Measurements from ENCODE around the gene KIF27.
"Not testable (repeated sequence)": the region's sequence is repeated elsewhere in the genome, so short reads cannot be mapped to it uniquely, and the experiment has no call there.

The KIF27 gene

GRCh38 chr9:83920927-83921707 lies at the start of gene KIF27:
TSS of gene KIF27 (minus strand) at chr9:83921432. CDS start at chr9:83915591, 5,841 bp downstream.
- DNase-seq (ENCODE audit: low read depth), result peak; percentile 96

- DNase-seq (ENCODE audit: low read depth), result no peak
Observed at GRCh38 chr9:83969602-83970001, 48.4 kb upstream of the KIF27 start.

GRCh38 chr9:83967073-83967472 lies 45.8 kb upstream of the KIF27 start:
- no peak for DNase-seq (ENCODE audit: low read depth)

- no peak for DNase-seq (ENCODE audit: low read depth)
Observed at GRCh38 chr9:83966209-83966582, 45.0 kb upstream of the KIF27 start.

GRCh38 chr9:83965350-83966208 lies 44.3 kb upstream of the KIF27 start:
- DNase-seq (ENCODE audit: low read depth), result no peak

DNA sequence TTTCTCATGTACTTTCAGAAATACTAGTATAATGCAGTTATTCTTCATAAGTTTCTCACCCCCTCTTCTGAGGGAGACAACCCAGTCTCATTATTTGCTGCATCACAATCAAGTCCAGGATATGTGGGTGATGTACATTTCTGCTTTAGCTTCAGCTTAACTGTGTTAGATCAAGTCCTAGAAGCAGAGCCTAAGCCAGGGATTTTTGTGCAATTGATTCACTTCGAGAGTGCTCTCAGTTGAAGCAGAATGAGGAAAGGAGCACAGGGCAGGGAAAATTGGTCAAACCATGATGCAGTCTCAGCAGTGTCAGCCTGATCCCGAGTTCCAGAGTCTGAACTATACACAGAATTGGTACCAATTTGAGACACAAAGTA lies 43.7 kb upstream of the KIF27 start:
- no peak for DNase-seq (ENCODE audit: low read depth)

- DNase-seq (ENCODE audit: low read depth), result no peak
Observed at GRCh38 chr9:83962165-83962564, 40.9 kb upstream of the KIF27 start.

DNA sequence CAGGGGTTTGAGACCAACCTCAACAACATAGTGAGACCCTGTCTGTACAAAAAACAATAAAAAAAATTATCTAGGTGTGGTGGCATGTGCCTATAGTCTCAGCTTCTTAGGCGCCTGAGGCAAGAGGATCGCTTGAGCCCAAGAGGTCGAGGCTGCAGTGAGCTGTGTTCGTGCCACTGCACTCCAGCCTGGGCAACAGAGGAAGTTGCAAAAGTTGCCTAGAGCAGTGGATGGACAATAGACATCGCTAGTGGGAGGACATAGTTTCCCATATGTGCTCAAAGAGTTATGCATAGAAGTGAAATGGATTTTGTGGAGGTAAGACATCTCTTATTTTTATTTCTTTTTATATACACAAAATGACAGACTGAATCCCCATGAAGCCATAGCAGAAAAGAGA lies 39.8 kb upstream of the KIF27 start:
- DNase-seq (ENCODE audit: low read depth), result no peak

DNA sequence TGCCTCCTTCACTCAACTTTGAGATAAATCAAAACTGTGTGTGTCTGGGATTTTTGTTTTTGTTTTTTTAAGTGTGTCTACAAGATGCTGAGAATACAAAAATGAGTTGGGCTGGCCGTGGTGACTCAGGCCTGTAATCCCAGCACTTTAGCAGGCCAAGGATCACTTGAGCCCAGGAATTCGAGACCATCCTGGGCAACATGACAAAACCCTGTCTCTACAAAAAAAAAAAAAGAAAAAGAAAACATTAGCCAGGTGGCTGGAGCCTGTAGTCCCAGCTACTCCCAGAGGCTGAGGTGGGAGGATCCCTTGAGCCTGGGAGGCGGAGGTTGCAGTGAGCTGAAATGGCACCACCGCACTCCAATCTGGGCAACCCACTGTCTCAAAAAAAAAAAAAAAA lies 37.8 kb upstream of the KIF27 start:
- no peak for DNase-seq (ENCODE audit: low read depth)

DNA sequence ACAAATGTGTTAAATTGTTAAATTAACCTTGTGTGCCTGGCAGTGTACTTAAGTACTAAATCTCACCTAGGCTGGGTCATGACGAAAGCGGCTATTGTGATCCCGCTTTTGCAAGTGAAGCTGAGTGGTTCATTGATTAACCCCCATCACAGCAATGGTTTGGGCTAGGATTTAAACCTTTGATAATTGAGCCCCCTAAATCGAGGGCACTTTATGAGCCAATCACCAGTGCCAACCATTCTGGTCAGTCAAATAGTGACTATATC lies 35.9 kb upstream of the KIF27 start:
- no peak for DNase-seq (ENCODE audit: low read depth)

DNA sequence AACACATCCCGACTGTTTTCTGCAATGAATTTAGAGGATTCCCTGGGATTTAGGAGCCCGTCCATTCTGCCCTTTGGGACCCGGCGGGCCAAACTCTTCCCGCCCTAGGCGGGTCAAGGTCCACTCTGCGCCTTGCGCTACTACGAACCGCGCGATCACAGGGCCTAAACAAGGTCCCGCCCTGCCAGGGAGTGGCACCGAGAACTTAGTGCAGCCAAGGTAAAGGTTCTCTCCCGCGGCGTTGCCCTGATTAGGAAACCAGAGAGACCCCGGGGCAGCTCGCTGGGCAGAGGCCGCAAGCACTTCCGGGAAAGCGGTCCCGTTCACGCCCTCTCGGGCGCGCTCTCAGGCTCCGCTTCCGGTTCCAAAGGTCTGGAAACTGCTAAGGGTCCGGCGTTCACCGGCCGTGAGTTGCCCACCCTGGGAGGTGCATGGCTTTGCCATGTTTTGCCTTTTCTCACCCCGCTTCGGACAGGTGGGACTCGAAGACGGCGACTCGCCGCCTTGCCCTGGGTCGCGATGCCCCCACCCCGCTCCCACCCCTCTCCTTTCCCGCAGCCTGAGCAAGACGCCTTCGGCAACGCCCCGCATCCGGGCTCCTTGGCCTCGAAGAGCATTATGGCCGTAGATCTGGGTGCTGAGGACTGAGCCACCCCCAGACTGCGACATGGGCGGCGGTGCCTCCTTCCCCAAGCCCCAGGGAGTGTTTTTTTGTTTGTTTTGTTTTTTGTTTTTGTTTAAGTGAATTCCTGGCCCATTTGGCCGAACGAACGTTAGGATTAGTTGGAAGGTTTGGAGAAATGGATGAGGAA lies 35.4 kb upstream of the KIF27 start:
- DNase-seq (ENCODE audit: low read depth), result peak; percentile 56

DNA sequence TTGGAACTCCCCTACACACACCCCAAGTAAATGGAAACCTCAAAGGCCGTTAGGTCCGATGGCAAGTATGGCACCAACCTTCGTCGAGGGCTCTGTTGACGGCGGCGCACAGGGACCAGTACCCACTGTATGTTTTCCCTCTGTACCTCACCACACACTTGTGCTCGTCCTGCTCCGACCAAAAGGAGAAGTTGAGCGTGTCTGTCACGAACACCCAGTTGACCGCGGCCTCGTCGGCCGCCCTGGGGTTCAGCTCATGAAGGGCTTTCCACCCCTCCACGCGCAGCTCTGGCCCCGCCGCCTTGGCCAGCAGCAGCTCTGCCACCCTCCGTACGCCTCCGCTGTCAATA lies 34.8 kb upstream of the KIF27 start:
- DNase-seq (ENCODE audit: low read depth), result peak; percentile 15

- DNase-seq (ENCODE audit: low read depth), result not testable (repeated sequence)
Observed at GRCh38 chr9:83948096-83948495, 26.9 kb upstream of the KIF27 start.

DNA sequence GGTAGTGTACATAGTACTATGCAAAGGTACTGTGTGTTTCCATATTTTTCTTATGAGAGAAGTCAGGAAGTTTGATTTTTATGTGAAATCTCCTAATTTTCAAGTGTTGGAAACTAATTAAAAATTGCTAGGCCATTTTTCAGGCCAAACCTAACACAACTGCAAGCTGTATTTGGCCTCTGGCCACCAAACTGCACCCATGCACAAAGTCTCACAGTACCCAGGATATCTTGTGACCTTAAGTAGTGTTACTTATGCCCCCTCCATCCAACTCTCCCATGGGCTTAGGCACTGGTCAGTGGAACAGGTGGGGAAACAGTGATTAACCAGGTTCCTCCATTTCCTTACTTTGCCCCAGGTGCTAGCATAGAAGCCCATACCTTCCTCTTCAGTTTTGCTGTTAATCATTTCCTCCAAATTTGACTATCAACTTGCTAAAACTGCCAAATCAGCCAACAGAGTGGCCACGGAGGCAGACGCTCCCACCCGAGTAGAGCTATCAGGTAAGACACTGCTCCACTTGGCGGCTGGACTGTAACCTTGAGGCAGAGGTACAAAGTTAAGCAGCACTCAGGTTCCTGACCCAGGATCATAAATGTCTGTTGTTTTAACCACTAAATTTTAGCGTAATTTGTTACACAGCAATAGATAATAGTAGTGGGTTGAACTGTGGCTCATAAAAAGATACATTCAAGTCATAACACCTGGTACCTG lies 19.5 kb upstream of the KIF27 start:
- DNase-seq (ENCODE audit: low read depth), result no peak

DNA sequence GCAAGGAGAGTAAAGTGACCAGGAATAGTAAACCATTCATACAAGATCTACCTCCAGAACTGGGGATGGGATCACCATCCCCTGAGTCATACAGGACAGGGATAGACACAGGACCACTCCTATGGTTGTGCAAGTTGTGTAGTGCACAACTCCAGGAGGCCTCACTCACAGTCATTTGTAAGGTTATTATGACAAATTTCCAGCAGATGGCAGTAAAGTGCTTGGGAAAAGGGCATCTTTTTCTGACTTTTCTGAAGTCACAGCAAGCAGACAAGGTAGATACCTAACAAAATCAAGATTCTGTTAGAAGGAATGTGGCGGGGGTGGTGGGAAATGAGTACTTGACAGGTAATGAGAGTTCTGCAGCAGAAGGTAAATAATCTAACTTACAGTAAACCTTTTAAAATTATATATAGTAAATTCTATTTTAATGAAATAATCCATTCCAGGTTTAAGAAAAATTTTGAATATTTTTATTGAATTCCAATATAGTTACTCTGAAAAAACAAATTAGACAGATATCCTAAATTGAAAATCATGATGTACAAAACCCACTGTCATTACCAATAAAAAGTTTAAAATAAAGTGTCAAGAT lies 16.7 kb upstream of the KIF27 start:
- peak; percentile 30 for DNase-seq (ENCODE audit: low read depth)

DNA sequence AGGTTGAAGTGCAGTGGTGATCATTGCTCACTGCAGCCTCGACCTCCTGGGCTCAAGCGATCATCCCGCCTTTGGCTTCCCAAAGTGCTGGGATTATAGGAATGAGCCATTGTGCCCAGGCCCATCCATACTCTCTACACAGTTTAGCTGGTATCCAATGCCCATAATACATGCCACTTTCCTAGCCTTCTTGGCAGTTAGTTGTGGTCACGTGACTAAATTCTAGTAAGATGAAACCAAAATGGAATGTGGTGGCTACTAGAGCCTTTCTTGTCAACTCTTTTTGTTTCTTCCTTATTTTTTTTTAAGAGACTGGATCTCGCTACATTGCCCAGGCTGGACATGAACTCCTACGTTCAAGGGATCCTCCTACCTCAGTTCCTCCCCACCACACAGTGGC lies 15.3 kb upstream of the KIF27 start:
- no peak for DNase-seq (ENCODE audit: low read depth)

DNA sequence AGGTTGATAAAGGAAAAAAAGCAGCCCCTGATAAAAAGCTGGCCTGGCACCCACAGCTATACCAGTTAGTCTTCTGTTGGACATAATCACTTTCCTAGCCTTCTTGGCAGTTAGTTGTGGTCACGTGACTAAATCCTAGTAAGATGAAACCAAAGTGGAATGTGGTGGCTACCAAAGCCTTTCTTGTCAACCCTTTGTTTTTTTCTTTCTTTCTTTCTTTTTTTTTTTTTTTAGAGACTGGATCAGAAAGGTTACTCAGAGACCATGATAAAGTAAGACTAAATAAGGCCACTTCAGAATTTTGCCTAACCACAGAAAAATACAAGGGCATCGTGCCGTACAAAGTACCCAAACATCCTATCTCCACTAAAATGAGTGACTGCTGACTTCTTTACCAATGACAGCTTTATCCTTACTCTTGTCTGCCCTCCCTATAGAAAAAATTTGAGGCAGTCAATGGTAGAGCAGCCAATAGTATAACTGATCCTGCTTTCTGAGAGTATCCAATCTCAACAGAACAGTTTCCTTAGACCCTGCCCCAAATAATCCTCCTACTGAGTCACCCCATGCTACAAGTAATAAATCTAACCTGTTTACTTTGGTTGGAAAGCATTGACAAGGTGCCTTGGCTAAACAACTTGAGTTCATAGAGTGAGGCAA lies 14.2 kb upstream of the KIF27 start:
- no peak for DNase-seq (ENCODE audit: low read depth)

GRCh38 chr9:83934569-83935275 lies 13.5 kb upstream of the KIF27 start:
- DNase-seq (ENCODE audit: low read depth), result no peak

GRCh38 chr9:83933790-83934189 lies 12.6 kb upstream of the KIF27 start:
- DNase-seq (ENCODE audit: low read depth), result no peak

GRCh38 chr9:83932851-83933250 lies 11.6 kb upstream of the KIF27 start:
- no peak for DNase-seq (ENCODE audit: low read depth)

DNA sequence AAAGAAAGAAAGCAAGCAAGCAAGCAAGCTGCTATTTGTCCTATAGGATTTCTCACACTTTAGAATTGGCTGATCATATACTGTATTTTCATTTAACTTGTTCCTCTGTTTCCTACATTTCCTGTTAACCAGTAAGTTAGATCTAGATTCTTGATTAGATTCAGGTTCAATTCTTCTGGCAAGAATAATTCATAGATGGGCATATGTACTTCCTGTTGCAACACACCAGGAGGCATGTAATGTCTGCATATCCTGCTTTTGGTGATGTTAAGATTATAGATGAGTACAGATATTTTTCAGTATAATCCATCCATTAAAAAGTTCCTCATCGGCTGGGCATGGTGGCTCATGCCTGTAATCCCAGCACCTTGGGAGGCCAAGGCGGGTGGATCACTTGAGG lies 10.8 kb upstream of the KIF27 start:
- no peak for DNase-seq (ENCODE audit: low read depth)

All from activated T-cell treated with anti-CD3 and anti-CD28 coated beads for 24 hours (primary cell).